ENCODE measurements around the gene TMC7.

TMC7 gene

DNA sequence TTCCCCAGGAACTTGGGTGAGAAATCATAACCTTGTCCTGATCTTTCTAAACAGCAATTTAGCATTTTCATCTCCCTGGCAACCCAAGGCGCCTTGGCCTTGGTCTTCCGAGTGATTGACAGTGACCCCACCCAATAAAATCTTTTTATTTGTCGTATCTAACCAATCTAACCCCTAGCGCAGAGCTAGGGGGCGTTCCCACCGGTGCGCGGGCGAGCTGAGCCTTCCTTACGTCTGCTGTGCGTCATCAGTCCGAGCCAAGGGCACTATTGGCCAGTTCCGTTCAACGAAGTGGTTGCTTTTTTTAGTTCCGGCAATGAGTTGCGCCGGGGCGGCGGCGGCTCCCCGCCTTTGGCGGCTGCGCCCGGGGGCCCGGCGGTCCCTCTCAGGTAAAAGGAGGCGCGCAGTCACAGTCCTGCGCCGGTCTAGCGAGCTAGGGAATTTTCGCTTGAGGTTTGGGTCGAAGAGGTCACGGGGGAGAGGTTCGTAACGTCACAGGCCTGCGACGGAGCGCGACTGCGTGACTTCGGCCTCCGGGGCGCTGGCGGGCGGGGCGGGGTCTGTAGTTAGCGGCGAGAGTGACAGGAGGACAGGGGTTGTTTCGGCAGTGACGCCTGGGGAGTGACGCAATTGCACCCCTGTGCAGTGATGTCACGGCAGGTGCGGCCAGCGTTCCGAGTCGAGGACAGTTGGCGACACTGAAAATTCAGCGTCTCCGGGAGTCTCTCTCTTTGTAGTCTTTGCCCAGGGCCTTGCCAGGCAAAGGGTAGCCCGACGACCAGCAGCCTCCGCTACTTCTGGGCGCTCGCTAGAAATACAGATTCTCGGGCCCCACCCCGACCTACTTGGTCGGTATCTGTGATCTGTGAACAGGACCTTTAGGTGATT, 83.9 kb downstream of the TMC7 start, which contains the start of gene COQ7:
TSS of gene COQ7 (plus strand) at position 266 of the 888 bp plus-strand sequence. CDS start at position 317, 51 bp downstream.
- Histone ChIP-seq H3K27ac (ENCODE audit: extremely low read depth, low read depth, low read length) (peak within 1 kb of the TSS; percentile 82), H3K36me3 (ENCODE audit: control insufficient read depth in 2 of 2, insufficient read depth in 1 of 2, low read length in 2 of 2) (peaks cover 0 to 14% of the 10 kb centered on the region in 2 experiments; a peak in 2 of 3 replicates), H3K4me3 (ENCODE audit: low read depth, low read length) (peak within 1 kb of the TSS; percentile 82), H3K9me3 (ENCODE audit: control insufficient read depth, insufficient read depth, low read depth, low read length) (no peaks in the 10 kb centered on the region), H3K4me1 (ENCODE audit: control insufficient read depth, insufficient read depth, low read length) (no peaks in the 10 kb centered on the region)
- CTCF ChIA-PET, result interaction anchor here (6.3 kb wide), 1 partner anchor 84 kb away, joined by 53 read pairs; the partner anchor contains the start of gene TMC7
- POLR2A ChIA-PET, result interaction anchor here (0.5 to 1.7 kb wide), 10 partner anchors 9 to 277 kb away, joined by 3 to 10 read pairs (median 5); partner anchors contain the start of genes ARL6IP1, RPS15A, SMG1 and TMC7
- TF ChIP-seq, protein P1, sequence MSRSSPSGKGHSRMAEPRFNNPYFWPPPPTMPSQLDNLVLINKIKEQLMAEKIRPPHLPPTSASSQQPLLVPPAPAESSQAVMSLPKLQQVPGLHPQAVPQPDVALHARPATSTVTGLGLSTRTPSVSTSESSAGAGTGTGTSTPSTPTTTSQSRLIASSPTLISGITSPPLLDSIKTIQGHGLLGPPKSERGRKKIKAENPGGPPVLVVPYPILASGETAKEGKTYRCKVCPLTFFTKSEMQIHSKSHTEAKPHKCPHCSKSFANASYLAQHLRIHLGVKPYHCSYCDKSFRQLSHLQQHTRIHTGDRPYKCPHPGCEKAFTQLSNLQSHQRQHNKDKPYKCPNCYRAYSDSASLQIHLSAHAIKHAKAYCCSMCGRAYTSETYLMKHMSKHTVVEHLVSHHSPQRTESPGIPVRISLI (tag by site-specific recombination; IDR thresholded peaks at IDR 0.05), result peak; percentile 100
- TF ChIP-seq ZNF121 (tag by site-specific recombination; IDR thresholded peaks at IDR 0.05) (no peak), ZNF354C (tag by site-specific recombination; IDR thresholded peaks at IDR 0.05; ENCODE audit: borderline replicate concordance, low read depth) (no peak), ZNF776 (tag by site-specific recombination; IDR thresholded peaks at IDR 0.05; ENCODE audit: borderline replicate concordance) (no peak), YY2 (tag by site-specific recombination; IDR thresholded peaks at IDR 0.05) (no peak), ZNF707 (tag by site-specific recombination; IDR thresholded peaks at IDR 0.05) (no peak), ZBTB1 (tag by site-specific recombination; IDR thresholded peaks at IDR 0.05) (no peak), SP7 (tag by site-specific recombination; IDR thresholded peaks at IDR 0.05) (peak; percentile 83), ZNF571 (tag by site-specific recombination; IDR thresholded peaks at IDR 0.05) (no peak), ZNF660 (tag by site-specific recombination; IDR thresholded peaks at IDR 0.05) (no peak), ZNF214 (tag by site-specific recombination; IDR thresholded peaks at IDR 0.05; ENCODE audit: borderline replicate concordance) (no peak), ZXDB (tag by site-specific recombination; IDR thresholded peaks at IDR 0.05) (peak; percentile 97), ZNF133 (tag by site-specific recombination; IDR thresholded peaks at IDR 0.05) (no peak), MYNN (tag by site-specific recombination; IDR thresholded peaks at IDR 0.05; ENCODE audit: borderline replicate concordance) (peak; percentile 13; the same call in 1 of the 2 replicates), ZNF560 (tag by site-specific recombination; IDR thresholded peaks at IDR 0.05; ENCODE audit: borderline replicate concordance) (no peak), ZNF350 (tag by site-specific recombination; IDR thresholded peaks at IDR 0.05) (no peak), ZNF202 (tag by site-specific recombination; IDR thresholded peaks at IDR 0.05; ENCODE audit: borderline replicate concordance) (no peak), ZNF623 (tag by site-specific recombination; IDR thresholded peaks at IDR 0.05) (no peak), ZNF24 (tag by site-specific recombination; IDR thresholded peaks at IDR 0.05) (peak; percentile 66; the same call in 1 of the 2 replicates)
- TF ChIP-seq, protein P2, sequence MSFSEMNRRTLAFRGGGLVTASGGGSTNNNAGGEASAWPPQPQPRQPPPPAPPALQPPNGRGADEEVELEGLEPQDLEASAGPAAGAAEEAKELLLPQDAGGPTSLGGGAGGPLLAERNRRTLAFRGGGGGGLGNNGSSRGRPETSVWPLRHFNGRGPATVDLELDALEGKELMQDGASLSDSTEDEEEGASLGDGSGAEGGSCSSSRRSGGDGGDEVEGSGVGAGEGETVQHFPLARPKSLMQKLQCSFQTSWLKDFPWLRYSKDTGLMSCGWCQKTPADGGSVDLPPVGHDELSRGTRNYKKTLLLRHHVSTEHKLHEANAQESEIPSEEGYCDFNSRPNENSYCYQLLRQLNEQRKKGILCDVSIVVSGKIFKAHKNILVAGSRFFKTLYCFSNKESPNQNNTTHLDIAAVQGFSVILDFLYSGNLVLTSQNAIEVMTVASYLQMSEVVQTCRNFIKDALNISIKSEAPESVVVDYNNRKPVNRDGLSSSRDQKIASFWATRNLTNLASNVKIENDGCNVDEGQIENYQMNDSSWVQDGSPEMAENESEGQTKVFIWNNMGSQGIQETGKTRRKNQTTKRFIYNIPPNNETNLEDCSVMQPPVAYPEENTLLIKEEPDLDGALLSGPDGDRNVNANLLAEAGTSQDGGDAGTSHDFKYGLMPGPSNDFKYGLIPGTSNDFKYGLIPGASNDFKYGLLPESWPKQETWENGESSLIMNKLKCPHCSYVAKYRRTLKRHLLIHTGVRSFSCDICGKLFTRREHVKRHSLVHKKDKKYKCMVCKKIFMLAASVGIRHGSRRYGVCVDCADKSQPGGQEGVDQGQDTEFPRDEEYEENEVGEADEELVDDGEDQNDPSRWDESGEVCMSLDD (tag by site-specific recombination; IDR thresholded peaks at IDR 0.05), result peak; percentile 97
- TF ChIP-seq, protein P3, sequence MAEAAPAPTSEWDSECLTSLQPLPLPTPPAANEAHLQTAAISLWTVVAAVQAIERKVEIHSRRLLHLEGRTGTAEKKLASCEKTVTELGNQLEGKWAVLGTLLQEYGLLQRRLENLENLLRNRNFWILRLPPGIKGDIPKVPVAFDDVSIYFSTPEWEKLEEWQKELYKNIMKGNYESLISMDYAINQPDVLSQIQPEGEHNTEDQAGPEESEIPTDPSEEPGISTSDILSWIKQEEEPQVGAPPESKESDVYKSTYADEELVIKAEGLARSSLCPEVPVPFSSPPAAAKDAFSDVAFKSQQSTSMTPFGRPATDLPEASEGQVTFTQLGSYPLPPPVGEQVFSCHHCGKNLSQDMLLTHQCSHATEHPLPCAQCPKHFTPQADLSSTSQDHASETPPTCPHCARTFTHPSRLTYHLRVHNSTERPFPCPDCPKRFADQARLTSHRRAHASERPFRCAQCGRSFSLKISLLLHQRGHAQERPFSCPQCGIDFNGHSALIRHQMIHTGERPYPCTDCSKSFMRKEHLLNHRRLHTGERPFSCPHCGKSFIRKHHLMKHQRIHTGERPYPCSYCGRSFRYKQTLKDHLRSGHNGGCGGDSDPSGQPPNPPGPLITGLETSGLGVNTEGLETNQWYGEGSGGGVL (tag by site-specific recombination; IDR thresholded peaks at IDR 0.05), result no peak
- TF ChIP-seq, protein P4, sequence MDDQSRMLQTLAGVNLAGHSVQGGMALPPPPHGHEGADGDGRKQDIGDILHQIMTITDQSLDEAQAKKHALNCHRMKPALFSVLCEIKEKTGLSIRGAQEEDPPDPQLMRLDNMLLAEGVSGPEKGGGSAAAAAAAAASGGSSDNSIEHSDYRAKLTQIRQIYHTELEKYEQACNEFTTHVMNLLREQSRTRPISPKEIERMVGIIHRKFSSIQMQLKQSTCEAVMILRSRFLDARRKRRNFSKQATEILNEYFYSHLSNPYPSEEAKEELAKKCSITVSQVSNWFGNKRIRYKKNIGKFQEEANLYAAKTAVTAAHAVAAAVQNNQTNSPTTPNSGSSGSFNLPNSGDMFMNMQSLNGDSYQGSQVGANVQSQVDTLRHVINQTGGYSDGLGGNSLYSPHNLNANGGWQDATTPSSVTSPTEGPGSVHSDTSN (CRISPR knock-in tag; IDR thresholded peaks at IDR 0.05), result 0 out of 2 replicates have a peak, but pooled peaks have one; percentile 5
- TF ChIP-seq, protein P5, sequence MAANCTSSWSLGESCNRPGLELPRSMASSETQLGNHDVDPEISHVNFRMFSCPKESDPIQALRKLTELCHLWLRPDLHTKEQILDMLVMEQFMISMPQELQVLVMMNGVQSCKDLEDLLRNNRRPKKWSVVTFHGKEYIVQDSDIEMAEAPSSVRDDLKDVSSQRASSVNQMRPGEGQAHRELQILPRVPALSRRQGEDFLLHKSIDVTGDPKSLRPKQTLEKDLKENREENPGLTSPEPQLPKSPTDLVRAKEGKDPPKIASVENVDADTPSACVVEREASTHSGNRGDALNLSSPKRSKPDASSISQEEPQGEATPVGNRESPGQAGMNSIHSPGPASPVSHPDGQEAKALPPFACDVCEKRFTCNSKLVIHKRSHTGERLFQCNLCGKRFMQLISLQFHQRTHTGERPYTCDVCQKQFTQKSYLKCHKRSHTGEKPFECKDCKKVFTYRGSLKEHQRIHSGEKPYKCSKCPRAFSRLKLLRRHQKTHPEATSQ (tag by site-specific recombination; IDR thresholded peaks at IDR 0.05), result peak; percentile 27; the same call in 1 of the 2 replicates
- TF ChIP-seq, protein P6, sequence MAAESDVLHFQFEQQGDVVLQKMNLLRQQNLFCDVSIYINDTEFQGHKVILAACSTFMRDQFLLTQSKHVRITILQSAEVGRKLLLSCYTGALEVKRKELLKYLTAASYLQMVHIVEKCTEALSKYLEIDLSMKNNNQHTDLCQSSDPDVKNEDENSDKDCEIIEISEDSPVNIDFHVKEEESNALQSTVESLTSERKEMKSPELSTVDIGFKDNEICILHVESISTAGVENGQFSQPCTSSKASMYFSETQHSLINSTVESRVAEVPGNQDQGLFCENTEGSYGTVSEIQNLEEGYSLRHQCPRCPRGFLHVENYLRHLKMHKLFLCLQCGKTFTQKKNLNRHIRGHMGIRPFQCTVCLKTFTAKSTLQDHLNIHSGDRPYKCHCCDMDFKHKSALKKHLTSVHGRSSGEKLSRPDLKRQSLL (tag by site-specific recombination; IDR thresholded peaks at IDR 0.05), result no peak
- TF ChIP-seq, protein P7, sequence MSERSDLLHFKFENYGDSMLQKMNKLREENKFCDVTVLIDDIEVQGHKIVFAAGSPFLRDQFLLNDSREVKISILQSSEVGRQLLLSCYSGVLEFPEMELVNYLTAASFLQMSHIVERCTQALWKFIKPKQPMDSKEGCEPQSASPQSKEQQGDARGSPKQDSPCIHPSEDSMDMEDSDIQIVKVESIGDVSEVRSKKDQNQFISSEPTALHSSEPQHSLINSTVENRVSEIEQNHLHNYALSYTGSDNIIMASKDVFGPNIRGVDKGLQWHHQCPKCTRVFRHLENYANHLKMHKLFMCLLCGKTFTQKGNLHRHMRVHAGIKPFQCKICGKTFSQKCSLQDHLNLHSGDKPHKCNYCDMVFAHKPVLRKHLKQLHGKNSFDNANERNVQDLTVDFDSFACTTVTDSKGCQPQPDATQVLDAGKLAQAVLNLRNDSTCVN (tag by site-specific recombination; optimal IDR thresholded peaks at IDR 0.05), result peak; percentile 79

Data from HEK293 (cell line).